GM12878 (cell line): ENCODE data around the gene CCDC78. TPM values are rescaled to one million over a fixed set of nuclear protein-coding genes. Genes with fewer than 3 reads are reported as not detected.

Experiments used
- ATAC-seq: fragments of 200-7000 bp; cut with Tn5 transposase; 3 replicates; pipeline ENCODE4 v1.9.1; 2020; ENCODE audit warnings: mild to moderate bottlenecking, moderate library complexity
- BruUV-seq: library from RNA; stranded (reverse); fragments of 400-500 nt; replicated peaks from 2 replicates; lab custom pipeline; 2021; lab: Mats Ljungman, UMichigan
- CTCF ChIA-PET: fragments of 300-600 bp; sonication (Branson Sonifier 250); formaldehyde crosslinking; extraction: SDS; loops from one replicate; lab custom pipeline; 2021; ENCODE audit warnings: inconsistent platforms; lab: Yijun Ruan, JAX
- POLR2A ChIA-PET: fragments of 350-600 bp; formaldehyde crosslinking; extraction: SDS; loops from one replicate; lab custom pipeline; 2021; ENCODE audit warnings: inconsistent platforms; lab: Charles Lee
- RAD21 ChIA-PET: fragments of 300-600 bp; sonication (Branson Sonifier 250); formaldehyde crosslinking; loops from one replicate; lab custom pipeline; 2023; ENCODE audit warnings: antibody characterized with exemption; ENCODE audit not compliant: unreplicated experiment; lab: Charles Lee
- SMC1A ChIA-PET: fragments of 300-600 bp; sonication (Branson Sonifier 250); formaldehyde crosslinking; loops from one replicate; lab custom pipeline; 2023; ENCODE audit not compliant: unreplicated experiment, uncharacterized antibody; lab: Charles Lee
- DNase-seq: peaks from one replicate; pipeline ENCODE4 v3.0.0-alpha.2; 2011; ENCODE audit warnings: low read depth, low spot score
- FAIRE-seq: peaks from 3 replicates; lab custom pipeline; 2011; peaks lifted over from hg19 to GRCh38; lab: Jason Lieb, UNC
- H2AFZ ChIP-seq: 2 replicates; pipeline ENCODE4 v1.6.0; 2011; ENCODE audit warnings: low read depth, low read length, control low read depth; ENCODE audit not compliant: control insufficient read depth
- H3K27ac ChIP-seq: 2 replicates; pipeline ENCODE4 v1.5.1; 2011; ENCODE audit warnings: control low read depth; ENCODE audit not compliant: control insufficient read depth, insufficient read depth
- H3K27me3 ChIP-seq, 2 experiments: replicated peaks in 1 of 2; 2 replicates each; pipeline versions ENCODE4 v1.6.0 to v1.6.1; 2011; ENCODE audit warnings: low read length in 1 of 2; ENCODE audit not compliant: control insufficient read depth in 2 of 2, insufficient read depth in 2 of 2
- H3K36me3 ChIP-seq, 2 experiments: 2 replicates each; pipeline ENCODE4 v1.5.1; 2011; ENCODE audit warnings: low read length in 1 of 2; ENCODE audit not compliant: control insufficient read depth in 2 of 2, insufficient read depth in 2 of 2
- H3K4me1 ChIP-seq: 2 replicates; pipeline ENCODE4 v1.6.1; 2011; ENCODE audit warnings: mild to moderate bottlenecking, low read length, moderate library complexity, mixed read lengths; ENCODE audit not compliant: control insufficient read depth, insufficient read depth
- H3K4me2 ChIP-seq: 2 replicates; pipeline ENCODE4 v1.6.0; 2011; ENCODE audit warnings: control low read depth; ENCODE audit not compliant: control insufficient read depth, insufficient read depth
- H3K4me3 ChIP-seq: fragments of 200-600 bp; sonication (generic); 2 replicates; pipeline ENCODE4 v1.5.1; 2016
- H3K79me2 ChIP-seq: 2 replicates; pipeline ENCODE4 v1.6.0; 2011; ENCODE audit warnings: low read length; ENCODE audit not compliant: control insufficient read depth, insufficient read depth
- H3K9ac ChIP-seq: 2 replicates; pipeline ENCODE4 v1.8.0; 2011; ENCODE audit warnings: low read length, control low read depth, mixed read lengths; ENCODE audit not compliant: control insufficient read depth, insufficient read depth
- H3K9me3 ChIP-seq: replicated peaks from 3 replicates; pipeline ENCODE4 v1.5.1; 2011; ENCODE audit warnings: mild to moderate bottlenecking, low read length; ENCODE audit not compliant: control insufficient read depth, insufficient read depth
- H4K20me1 ChIP-seq: 2 replicates; pipeline ENCODE4 v1.6.0; 2011; ENCODE audit not compliant: control insufficient read depth, insufficient read depth
- FOS ChIP-seq: IDR thresholded peaks from 3 replicates; pipeline ENCODE4 v1.6.1; 2011; ENCODE audit warnings: borderline replicate concordance; ENCODE audit not compliant: insufficient read length; ENCODE audit errors: extremely low read depth
- IKZF1 ChIP-seq: fragments of 450-650 bp; conservative IDR thresholded peaks from 2 replicates; pipeline ENCODE4 v1.6.1; 2017; ENCODE audit warnings: antibody characterized with exemption, mild to moderate bottlenecking
- POLR2AphosphoS5 ChIP-seq: IDR thresholded peaks from 2 replicates; pipeline ENCODE4 v1.6.1; 2011; ENCODE audit warnings: mild to moderate bottlenecking, low read length, inconsistent platforms
- YBX1 ChIP-seq: fragments of 450-650 bp; IDR thresholded peaks from 2 replicates; pipeline ENCODE4 v1.6.1; 2016; ENCODE audit warnings: antibody characterized with exemption
- WGBS: methylation state at CpG from one replicate; pipeline ENCODE4 v1.1.6; 2016; ENCODE audit warnings: low lambda C conversion rate; ENCODE audit not compliant: insufficient replicate concordance, insufficient coverage; ENCODE audit errors: missing lambda C conversion rate; 5-methylcytosine and 5-hydroxymethylcytosine counted together
- in situ Hi-C: fragments of 300-500 bp; cut with MboI; formaldehyde crosslinking; loops from 9 replicates; pipeline ENCODE4 v1.14.3; 2018; ENCODE audit warnings: mixed read lengths
- intact Hi-C: fragments of 100-400 bp; cut with micrococcal nuclease; formaldehyde crosslinking; loops from one replicate; pipeline ENCODE4 v1.14.2; 2022; ENCODE audit not compliant: unreplicated experiment
- polyA plus RNA-seq, 11 experiments: library from polyadenylated mRNA; depleted of rRNA in 4 of 11; unstranded in 6 of 11; stranded (reverse) in 5 of 11; fragments of >200 nt; fragmentation: Nextera tagmentation in 4 of 11; fragmentation: Illumina TruSeq in 1 of 11; extraction: Ambion mirVana in 4 of 11; extraction: Trizol in 1 of 11; gene quantifications; 1 replicate in 1 of 11; 2 replicates in 10 of 11; pipeline versions ENCODE4 v1.2.1 to v1.2.3, GENCODE V29; 2011 to 2016; ENCODE audit warnings: inconsistent platforms in 2 of 11, missing spikeins in 2 of 11, low read depth in 1 of 11
- total RNA-seq, 4 experiments: library from RNA; depleted of rRNA in 3 of 4; stranded (reverse); fragments of >200 nt in 3 of 4; fragmentation: Illumina TruSeq in 1 of 4; extraction: Trizol in 1 of 4; gene quantifications; 2 replicates each; pipeline versions ENCODE4 v1.2.1 to v1.2.3, GENCODE V29; 2013 to 2021
- TF ChIP-seq, protein P1 (sequence below): IDR thresholded peaks from 2 replicates; pipeline ENCODE4 v1.6.1; 2011; ENCODE audit warnings: borderline replicate concordance, low read depth, mild to moderate bottlenecking, moderate library complexity, low read length; ENCODE audit not compliant: insufficient read depth, poor library complexity, severe bottlenecking
- TF ChIP-seq, protein P2 (sequence below), 3 experiments: IDR thresholded peaks in 2 of 3; conservative IDR thresholded peaks in 1 of 3; 2 replicates each; pipeline ENCODE4 v1.5.1; 2011; ENCODE audit warnings: low read depth in 3 of 3, low read length in 3 of 3, mild to moderate bottlenecking in 3 of 3, control low read depth in 2 of 3, moderate library complexity in 2 of 3, inconsistent platforms in 1 of 3, mixed read lengths in 1 of 3; ENCODE audit not compliant: control insufficient read depth in 2 of 3, insufficient read depth in 1 of 3; ENCODE audit errors: extremely low read depth in 1 of 3
- TF ChIP-seq, protein P3 (sequence below): IDR thresholded peaks from 2 replicates; pipeline ENCODE4 v1.6.1; 2011; ENCODE audit warnings: borderline replicate concordance, low read depth, mild to moderate bottlenecking, moderate library complexity, mixed read lengths, low read length; ENCODE audit not compliant: insufficient read depth; ENCODE audit errors: extremely low read length
- TF ChIP-seq, protein P4 (sequence below): fragments of 450-650 bp; IDR thresholded peaks from 2 replicates; pipeline ENCODE4 v1.6.1; 2017; ENCODE audit warnings: antibody characterized with exemption, mild to moderate bottlenecking, moderate library complexity

The CCDC78 gene
- total and polyA plus RNA-seq, 10 of the 15 experiments (the other 5 are each of a cell fraction or from before 2014, with no cell fraction given), result 0.10 to 26.2 (median 5.4) TPM

DNA sequence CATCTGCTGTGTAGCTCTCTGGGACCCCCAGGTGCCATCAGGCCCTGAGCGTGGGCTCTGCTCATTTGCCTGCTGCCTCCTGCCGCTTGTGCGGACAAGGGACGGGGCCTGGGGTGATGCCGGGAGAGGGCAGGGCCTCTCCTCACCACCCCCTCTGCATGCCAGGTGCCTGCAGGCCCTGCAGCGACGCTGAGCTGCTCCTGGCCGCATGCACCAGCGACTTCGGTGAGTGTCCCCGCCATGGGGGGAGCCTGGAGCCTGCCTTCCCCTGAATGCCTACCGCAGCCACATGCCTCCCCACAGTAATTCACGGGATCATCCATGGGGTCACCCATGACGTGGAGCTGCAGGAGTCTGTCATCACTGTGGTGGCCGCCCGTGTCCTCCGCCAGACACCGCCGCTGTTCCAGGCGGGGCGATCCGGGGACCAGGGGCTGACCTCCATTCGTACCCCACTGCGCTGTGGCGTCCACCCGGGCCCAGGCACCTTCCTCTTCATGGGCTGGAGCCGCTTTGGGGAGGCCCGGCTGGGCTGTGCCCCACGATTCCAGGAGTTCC lies 9.4 kb downstream of the CCDC78 start:
- DNase-seq (no peak), FAIRE-seq (no peak), ATAC-seq (no peak)
- H2AFZ ChIP-seq, result no peak overlapping the region
- no peak overlapping the region for H3K27ac ChIP-seq
- ChIA-PET SMC1A (no interaction called here), POLR2A (interaction anchor here (2.4 kb wide), 1 partner anchor 22 kb away, joined by 7 read pairs; no protein-coding TSS in a partner anchor), CTCF (no interaction called here), RAD21 (no interaction called here)
- H3K36me3 ChIP-seq, result no peaks in the 10 kb centered on the region
- intact Hi-C loops (no loop called here), in situ Hi-C loops (no loop called here)
- H3K4me1 ChIP-seq, result peaks cover 10% of the 10 kb centered on the region
- TF ChIP-seq, protein P1, sequence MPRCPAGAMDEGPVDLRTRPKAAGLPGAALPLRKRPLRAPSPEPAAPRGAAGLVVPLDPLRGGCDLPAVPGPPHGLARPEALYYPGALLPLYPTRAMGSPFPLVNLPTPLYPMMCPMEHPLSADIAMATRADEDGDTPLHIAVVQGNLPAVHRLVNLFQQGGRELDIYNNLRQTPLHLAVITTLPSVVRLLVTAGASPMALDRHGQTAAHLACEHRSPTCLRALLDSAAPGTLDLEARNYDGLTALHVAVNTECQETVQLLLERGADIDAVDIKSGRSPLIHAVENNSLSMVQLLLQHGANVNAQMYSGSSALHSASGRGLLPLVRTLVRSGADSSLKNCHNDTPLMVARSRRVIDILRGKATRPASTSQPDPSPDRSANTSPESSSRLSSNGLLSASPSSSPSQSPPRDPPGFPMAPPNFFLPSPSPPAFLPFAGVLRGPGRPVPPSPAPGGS, result no peak
- TF ChIP-seq POLR2AphosphoS5 (no peak), FOS (no peak), IKZF1 (no peak), YBX1 (no peak)
- TF ChIP-seq, protein P2, sequence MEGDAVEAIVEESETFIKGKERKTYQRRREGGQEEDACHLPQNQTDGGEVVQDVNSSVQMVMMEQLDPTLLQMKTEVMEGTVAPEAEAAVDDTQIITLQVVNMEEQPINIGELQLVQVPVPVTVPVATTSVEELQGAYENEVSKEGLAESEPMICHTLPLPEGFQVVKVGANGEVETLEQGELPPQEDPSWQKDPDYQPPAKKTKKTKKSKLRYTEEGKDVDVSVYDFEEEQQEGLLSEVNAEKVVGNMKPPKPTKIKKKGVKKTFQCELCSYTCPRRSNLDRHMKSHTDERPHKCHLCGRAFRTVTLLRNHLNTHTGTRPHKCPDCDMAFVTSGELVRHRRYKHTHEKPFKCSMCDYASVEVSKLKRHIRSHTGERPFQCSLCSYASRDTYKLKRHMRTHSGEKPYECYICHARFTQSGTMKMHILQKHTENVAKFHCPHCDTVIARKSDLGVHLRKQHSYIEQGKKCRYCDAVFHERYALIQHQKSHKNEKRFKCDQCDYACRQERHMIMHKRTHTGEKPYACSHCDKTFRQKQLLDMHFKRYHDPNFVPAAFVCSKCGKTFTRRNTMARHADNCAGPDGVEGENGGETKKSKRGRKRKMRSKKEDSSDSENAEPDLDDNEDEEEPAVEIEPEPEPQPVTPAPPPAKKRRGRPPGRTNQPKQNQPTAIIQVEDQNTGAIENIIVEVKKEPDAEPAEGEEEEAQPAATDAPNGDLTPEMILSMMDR (IDR thresholded peaks at IDR 0.05 in 2 of 3, conservative IDR thresholded peaks at IDR 0.05 in 1 of 3; ENCODE audit: control insufficient read depth in 2 of 3, extremely low read depth in 1 of 3, insufficient read depth in 1 of 3, low read depth in 3 of 3, low read length in 3 of 3), result no peak
- TF ChIP-seq, protein P3, sequence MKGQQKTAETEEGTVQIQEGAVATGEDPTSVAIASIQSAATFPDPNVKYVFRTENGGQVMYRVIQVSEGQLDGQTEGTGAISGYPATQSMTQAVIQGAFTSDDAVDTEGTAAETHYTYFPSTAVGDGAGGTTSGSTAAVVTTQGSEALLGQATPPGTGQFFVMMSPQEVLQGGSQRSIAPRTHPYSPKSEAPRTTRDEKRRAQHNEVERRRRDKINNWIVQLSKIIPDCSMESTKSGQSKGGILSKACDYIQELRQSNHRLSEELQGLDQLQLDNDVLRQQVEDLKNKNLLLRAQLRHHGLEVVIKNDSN, result no peak
- TF ChIP-seq, protein P4, sequence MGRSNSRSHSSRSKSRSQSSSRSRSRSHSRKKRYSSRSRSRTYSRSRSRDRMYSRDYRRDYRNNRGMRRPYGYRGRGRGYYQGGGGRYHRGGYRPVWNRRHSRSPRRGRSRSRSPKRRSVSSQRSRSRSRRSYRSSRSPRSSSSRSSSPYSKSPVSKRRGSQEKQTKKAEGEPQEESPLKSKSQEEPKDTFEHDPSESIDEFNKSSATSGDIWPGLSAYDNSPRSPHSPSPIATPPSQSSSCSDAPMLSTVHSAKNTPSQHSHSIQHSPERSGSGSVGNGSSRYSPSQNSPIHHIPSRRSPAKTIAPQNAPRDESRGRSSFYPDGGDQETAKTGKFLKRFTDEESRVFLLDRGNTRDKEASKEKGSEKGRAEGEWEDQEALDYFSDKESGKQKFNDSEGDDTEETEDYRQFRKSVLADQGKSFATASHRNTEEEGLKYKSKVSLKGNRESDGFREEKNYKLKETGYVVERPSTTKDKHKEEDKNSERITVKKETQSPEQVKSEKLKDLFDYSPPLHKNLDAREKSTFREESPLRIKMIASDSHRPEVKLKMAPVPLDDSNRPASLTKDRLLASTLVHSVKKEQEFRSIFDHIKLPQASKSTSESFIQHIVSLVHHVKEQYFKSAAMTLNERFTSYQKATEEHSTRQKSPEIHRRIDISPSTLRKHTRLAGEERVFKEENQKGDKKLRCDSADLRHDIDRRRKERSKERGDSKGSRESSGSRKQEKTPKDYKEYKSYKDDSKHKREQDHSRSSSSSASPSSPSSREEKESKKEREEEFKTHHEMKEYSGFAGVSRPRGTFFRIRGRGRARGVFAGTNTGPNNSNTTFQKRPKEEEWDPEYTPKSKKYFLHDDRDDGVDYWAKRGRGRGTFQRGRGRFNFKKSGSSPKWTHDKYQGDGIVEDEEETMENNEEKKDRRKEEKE, result no peak
- H3K79me2 ChIP-seq, result no peaks in the 10 kb centered on the region; the same call in 1 of the 2 replicates
- no TSS peak for BruUV-seq
- H3K9ac ChIP-seq, result no peak overlapping the region
- 80% methylated on average over 28 of the region's 29 CpGs for WGBS
- no peaks in the 10 kb centered on the region for H3K27me3 ChIP-seq
- H4K20me1 ChIP-seq, result 0 out of 2 replicates have a peak, but pooled peaks cover 2% of the 10 kb centered on the region
- no peak overlapping the region for H3K4me3 ChIP-seq
- no peaks in the 10 kb centered on the region for H3K9me3 ChIP-seq
- H3K4me2 ChIP-seq, result no peak overlapping the region
